Right hindlimb (tissue), 1 donor: ENCODE data around the gene ANKRD65.
"Not testable (repeated sequence)": the region's sequence is repeated elsewhere in the genome, so short reads cannot be mapped to it uniquely, and the experiment has no call there.

Experiments used
- DNase-seq: peaks from one replicate; pipeline ENCODE4 v3.0.0-alpha.2; 2018

Gene ANKRD65

GRCh38 chr1:1421147-1421906 is at the start of gene ANKRD65:
ANKRD65 (minus strand) TSS chr1:1421276; CDS start chr1:1421005, 271 bp downstream.
- DNase-seq, result peak; percentile 41

- not testable (repeated sequence) for DNase-seq
Measured at GRCh38 chr1:1468196-1468985, 47.3 kb upstream of the ANKRD65 start.

- no peak for DNase-seq
Measured at GRCh38 chr1:1463312-1463711, 42.2 kb upstream of the ANKRD65 start.

GRCh38 chr1:1462318-1462966 is 41.4 kb upstream of the ANKRD65 start:
- no peak for DNase-seq

- no peak for DNase-seq
Measured at GRCh38 chr1:1461721-1462317, 40.7 kb upstream of the ANKRD65 start.

- no peak for DNase-seq
Measured at GRCh38 chr1:1460540-1461130, 39.6 kb upstream of the ANKRD65 start.

- not testable (repeated sequence) for DNase-seq
Measured at GRCh38 chr1:1459711-1460110, 38.6 kb upstream of the ANKRD65 start.

GRCh38 chr1:1459156-1459555 is 38.1 kb upstream of the ANKRD65 start:
- not testable (repeated sequence) for DNase-seq

GRCh38 chr1:1456683-1457255 is 35.7 kb upstream of the ANKRD65 start:
- not testable (repeated sequence) for DNase-seq

- not testable (repeated sequence) for DNase-seq
Measured at GRCh38 chr1:1455934-1456333, 34.9 kb upstream of the ANKRD65 start.

- DNase-seq, result no peak
Measured at GRCh38 chr1:1455366-1455884, 34.3 kb upstream of the ANKRD65 start.

- not testable (repeated sequence) for DNase-seq
Measured at GRCh38 chr1:1454286-1455056, 33.4 kb upstream of the ANKRD65 start.

GRCh38 chr1:1452882-1453281 is 31.8 kb upstream of the ANKRD65 start:
- no peak for DNase-seq

- DNase-seq, result not testable (repeated sequence)
Measured at GRCh38 chr1:1452365-1452739, 31.3 kb upstream of the ANKRD65 start.

GRCh38 chr1:1451696-1452364 is 30.8 kb upstream of the ANKRD65 start:
- DNase-seq, result no peak

GRCh38 chr1:1450616-1451015 is 29.5 kb upstream of the ANKRD65 start:
- not testable (repeated sequence) for DNase-seq

- DNase-seq, result no peak
Measured at GRCh38 chr1:1449099-1449739, 28.1 kb upstream of the ANKRD65 start, which contains the start of gene ATAD3C. ATAD3C (plus strand) TSS chr1:1449689; CDS start chr1:1450684, 995 bp downstream.

- DNase-seq, result not testable (repeated sequence)
Measured at GRCh38 chr1:1446631-1447030, 25.6 kb upstream of the ANKRD65 start.

- no peak for DNase-seq
Measured at GRCh38 chr1:1442069-1442770, 21.1 kb upstream of the ANKRD65 start.
